Kidney epithelial cell (primary cell): ENCODE results near the gene HES7. TPM values are rescaled to one million over a fixed set of nuclear protein-coding genes. Genes with fewer than 3 reads are reported as not detected.
"Not testable (repeated sequence)": the region's sequence is repeated elsewhere in the genome, so short reads cannot be mapped to it uniquely, and the experiment has no call there.

ENCODE experiments used
- DNase-seq: peaks from one replicate; pipeline ENCODE4 v3.0.0-alpha.2; 2010; ENCODE audit warnings: low read depth
- H3K27me3 ChIP-seq: 2 replicates; pipeline ENCODE4 v1.6.0; 2011; ENCODE audit warnings: low read length; ENCODE audit not compliant: control insufficient read depth, insufficient read depth
- H3K36me3 ChIP-seq: 2 replicates; pipeline ENCODE4 v1.5.1; 2011; ENCODE audit warnings: low read length; ENCODE audit not compliant: control insufficient read depth, insufficient read depth
- H3K4me3 ChIP-seq: 2 replicates; pipeline ENCODE4 v1.5.1; 2011; ENCODE audit warnings: low read depth, mild to moderate bottlenecking, control low read depth, low read length
- total RNA-seq: library from RNA; depleted of rRNA; stranded (reverse); fragments of >200 nt; gene quantifications from 2 replicates; pipeline ENCODE4 v1.2.3, GENCODE V29; 2015
- TF ChIP-seq, protein P1 (sequence below): IDR thresholded peaks from 2 replicates; pipeline ENCODE4 v1.5.1; 2011; ENCODE audit warnings: mild to moderate bottlenecking, moderate library complexity, low read length, control low read depth, inconsistent platforms; ENCODE audit not compliant: insufficient read depth, poor library complexity, severe bottlenecking

HES7 gene
- total RNA-seq, 1 donor from 2014 or later, result not detected

DNA sequence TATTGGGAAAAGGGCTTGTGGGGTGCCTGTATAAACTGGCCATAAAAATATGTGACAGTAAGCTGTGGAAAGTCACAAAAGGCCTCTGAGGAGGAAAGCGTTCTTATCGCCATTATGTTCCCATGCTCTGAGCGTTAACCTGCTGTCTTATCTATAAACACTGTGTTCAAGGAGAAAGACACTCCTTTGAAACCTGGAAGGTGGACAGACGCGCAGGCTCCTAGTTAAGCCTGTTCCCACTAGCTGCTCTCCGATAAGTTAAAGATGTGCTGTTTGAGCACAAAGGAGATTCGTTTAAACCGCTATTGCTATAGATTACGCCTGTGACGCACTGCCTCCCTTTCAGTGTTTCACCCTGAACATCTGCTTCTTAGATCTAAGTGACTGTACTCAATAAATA, 41.6 kb downstream of the HES7 start:
- TF ChIP-seq, protein P1, sequence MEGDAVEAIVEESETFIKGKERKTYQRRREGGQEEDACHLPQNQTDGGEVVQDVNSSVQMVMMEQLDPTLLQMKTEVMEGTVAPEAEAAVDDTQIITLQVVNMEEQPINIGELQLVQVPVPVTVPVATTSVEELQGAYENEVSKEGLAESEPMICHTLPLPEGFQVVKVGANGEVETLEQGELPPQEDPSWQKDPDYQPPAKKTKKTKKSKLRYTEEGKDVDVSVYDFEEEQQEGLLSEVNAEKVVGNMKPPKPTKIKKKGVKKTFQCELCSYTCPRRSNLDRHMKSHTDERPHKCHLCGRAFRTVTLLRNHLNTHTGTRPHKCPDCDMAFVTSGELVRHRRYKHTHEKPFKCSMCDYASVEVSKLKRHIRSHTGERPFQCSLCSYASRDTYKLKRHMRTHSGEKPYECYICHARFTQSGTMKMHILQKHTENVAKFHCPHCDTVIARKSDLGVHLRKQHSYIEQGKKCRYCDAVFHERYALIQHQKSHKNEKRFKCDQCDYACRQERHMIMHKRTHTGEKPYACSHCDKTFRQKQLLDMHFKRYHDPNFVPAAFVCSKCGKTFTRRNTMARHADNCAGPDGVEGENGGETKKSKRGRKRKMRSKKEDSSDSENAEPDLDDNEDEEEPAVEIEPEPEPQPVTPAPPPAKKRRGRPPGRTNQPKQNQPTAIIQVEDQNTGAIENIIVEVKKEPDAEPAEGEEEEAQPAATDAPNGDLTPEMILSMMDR, result no peak
- DNase-seq, result no peak
- peaks cover 38% of the 10 kb centered on the region for H3K27me3 ChIP-seq
- H3K4me3 ChIP-seq, result no peak overlapping the region
- H3K36me3 ChIP-seq, result no peaks in the 10 kb centered on the region

- no peaks in the 10 kb centered on the region for H3K36me3 ChIP-seq
- H3K27me3 ChIP-seq, result peaks cover 39% of the 10 kb centered on the region
- TF ChIP-seq, protein P1, result no peak
- DNase-seq, result no peak
- no peak overlapping the region for H3K4me3 ChIP-seq
These were observed 42.0 kb downstream of the HES7 start for GRCh38 chr17:8081876-8082275.

- no peak overlapping the region for H3K4me3 ChIP-seq
- peaks cover 44% of the 10 kb centered on the region for H3K27me3 ChIP-seq
- DNase-seq, result no peak
- TF ChIP-seq, protein P1, result no peak
- H3K36me3 ChIP-seq, result no peaks in the 10 kb centered on the region
These were observed 43.1 kb downstream of the HES7 start for GRCh38 chr17:8080799-8081219.

DNA sequence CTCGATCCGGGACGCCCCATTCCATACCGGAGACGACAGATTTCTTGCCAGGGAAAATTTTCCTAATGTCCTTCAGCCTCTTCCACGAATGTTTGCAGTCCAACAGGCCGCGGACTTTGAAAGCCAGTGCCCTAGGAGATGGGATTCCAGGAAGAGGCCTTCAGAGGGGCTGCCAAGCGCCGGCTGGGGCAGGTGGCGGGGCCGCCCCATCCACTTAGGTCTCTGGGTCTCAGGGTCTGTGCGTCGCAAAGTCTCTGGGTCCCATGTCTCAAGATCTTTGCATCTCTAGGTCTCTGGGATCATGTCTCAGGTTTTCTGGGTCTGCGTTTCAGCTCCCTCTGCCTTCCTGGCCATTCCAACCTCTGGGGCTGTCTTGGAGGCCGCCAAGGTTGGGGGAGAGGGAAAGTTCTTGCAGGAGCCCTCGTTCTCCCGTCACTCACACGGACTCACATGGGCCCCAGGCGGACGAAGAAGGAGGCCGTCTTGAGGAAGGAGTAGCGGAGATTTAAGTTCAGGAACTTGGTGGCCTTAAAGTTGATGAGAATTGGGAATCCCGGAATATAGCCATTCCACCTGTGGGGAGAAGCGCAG, 43.6 kb downstream of the HES7 start:
- no peak overlapping the region for H3K4me3 ChIP-seq
- no peaks in the 10 kb centered on the region for H3K36me3 ChIP-seq
- no peak for DNase-seq
- TF ChIP-seq, protein P1, result no peak
- peaks cover 46% of the 10 kb centered on the region for H3K27me3 ChIP-seq

GRCh38 chr17:8079291-8080207, 44.4 kb downstream of the HES7 start:
- Histone ChIP-seq H3K27me3 (peaks cover 54% of the 10 kb centered on the region), H3K36me3 (no peaks in the 10 kb centered on the region), H3K4me3 (peak overlapping the region; percentile 29)
- TF ChIP-seq, protein P1, result peak; percentile 95
- no peak for DNase-seq

DNA sequence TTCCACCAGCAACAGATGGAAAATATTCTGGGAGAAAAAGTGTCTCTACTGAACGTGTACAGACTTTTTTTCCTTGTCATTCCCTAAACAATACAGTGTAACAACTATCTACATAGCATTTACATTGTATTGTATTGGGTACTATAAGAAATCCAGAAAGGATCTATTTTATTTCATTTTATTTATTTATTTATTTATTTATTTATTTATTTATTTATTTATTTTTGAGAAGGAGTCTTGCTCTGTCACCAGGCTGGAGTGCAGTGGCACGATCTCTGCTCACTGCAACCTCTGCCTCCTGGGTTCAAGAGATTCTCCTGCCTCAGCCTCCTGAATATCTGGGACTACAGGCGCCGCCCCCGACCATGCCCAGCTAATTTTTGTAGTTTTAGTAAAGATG, 46.0 kb downstream of the HES7 start:
- not testable (repeated sequence) for DNase-seq, H3K36me3 ChIP-seq, H3K4me3 ChIP-seq
- H3K27me3 ChIP-seq, result peaks cover 70% of the 10 kb centered on the region
